B cell (primary cell): ENCODE results near the gene SMTNL1. TPM values are rescaled to one million over a fixed set of nuclear protein-coding genes. Genes with fewer than 3 reads are reported as not detected.

ENCODE experiments used
- ATAC-seq: fragments of 200-7000 bp; cut with Tn5 transposase; one replicate; pipeline ENCODE4 v1.10.0; 2021; ENCODE audit warnings: low read depth, mild to moderate bottlenecking, moderate number of reproducible peaks, moderate library complexity
- CTCF ChIA-PET: fragments of 350-600 bp; sonication (Branson Sonifier 250); formaldehyde crosslinking; loops from one replicate; lab custom pipeline; 2021; ENCODE audit warnings: antibody characterized with exemption, inconsistent platforms; lab: Charles Lee
- POLR2A ChIA-PET: fragments of 350-600 bp; sonication (Branson Sonifier 250); formaldehyde crosslinking; loops from one replicate; lab custom pipeline; 2021; ENCODE audit warnings: antibody characterized with exemption; lab: Charles Lee
- DNase-seq: peaks from one replicate; pipeline ENCODE4 v3.0.0; 2013
- H2AFZ ChIP-seq: 2 replicates; pipeline ENCODE4 v1.6.1; 2012; ENCODE audit warnings: mild to moderate bottlenecking, low read depth, low read length; ENCODE audit not compliant: insufficient read depth, poor library complexity, severe bottlenecking
- H3K27ac ChIP-seq, 2 donors: 1 replicate in 1 of 2; 2 replicates in 1 of 2; pipeline ENCODE4 v1.5.1; 2012 to 2013; ENCODE audit warnings: low read length in 2 of 2, mild to moderate bottlenecking in 2 of 2, moderate library complexity in 1 of 2
- H3K27me3 ChIP-seq, 4 experiments: fragments of 200-600 bp in 1 of 4; sonication (generic) in 1 of 4; replicated peaks in 1 of 4; 1 replicate in 2 of 4; 2 replicates in 2 of 4; pipeline versions ENCODE4 v1.6.1 to v1.7.0; 2013 to 2016; ENCODE audit warnings: low read length in 3 of 4, mild to moderate bottlenecking in 2 of 4, mixed read lengths in 1 of 4, moderate library complexity in 1 of 4; ENCODE audit not compliant: insufficient read depth in 4 of 4, control insufficient read depth in 3 of 4; ENCODE audit errors: control extremely low read depth in 1 of 4
- H3K36me3 ChIP-seq, 2 experiments: replicated peaks in 1 of 2; 1 replicate in 1 of 2; 2 replicates in 1 of 2; pipeline versions ENCODE4 v1.6.1 to v1.7.1; 2013; ENCODE audit warnings: low read length in 1 of 2; ENCODE audit not compliant: insufficient read depth in 2 of 2, control insufficient read depth in 1 of 2; ENCODE audit errors: control extremely low read depth in 1 of 2, extremely low read depth in 1 of 2
- H3K4me1 ChIP-seq, 2 donors: fragments of 200-600 bp in 1 of 2; sonication (generic) in 1 of 2; 1 replicate in 1 of 2; 2 replicates in 1 of 2; pipeline versions ENCODE4 v1.5.1 to v1.6.1; 2013 to 2017; ENCODE audit warnings: low read length in 2 of 2; ENCODE audit not compliant: control insufficient read depth in 2 of 2, insufficient read depth in 2 of 2
- H3K4me2 ChIP-seq: replicated peaks from 2 replicates; pipeline ENCODE3; 2012; ENCODE audit warnings: mild to moderate bottlenecking, low read depth, low read length; ENCODE audit not compliant: poor library complexity, severe bottlenecking
- H3K4me3 ChIP-seq, 5 experiments: fragments of 200-600 bp in 1 of 5; sonication (generic) in 1 of 5; 1 replicate in 3 of 5; 2 replicates in 2 of 5; pipeline versions ENCODE4 v1.5.1 to v1.7.0; 2011 to 2016; ENCODE audit warnings: low read length in 4 of 5, mild to moderate bottlenecking in 4 of 5, low read depth in 2 of 5, control low read depth in 1 of 5, moderate library complexity in 1 of 5; ENCODE audit not compliant: insufficient read depth in 1 of 5; ENCODE audit errors: control extremely low read depth in 1 of 5, extremely low read depth in 1 of 5
- H3K79me2 ChIP-seq: fragments of 200-600 bp; sonication (generic); one replicate; pipeline ENCODE4 v1.6.0; 2016; ENCODE audit warnings: low read length; ENCODE audit not compliant: control insufficient read depth, insufficient read depth
- H3K9ac ChIP-seq: fragments of 200-600 bp; sonication (generic); 2 replicates; pipeline ENCODE4 v1.6.1; 2017; ENCODE audit warnings: mild to moderate bottlenecking, low read length, moderate library complexity
- H3K9me3 ChIP-seq, 3 donors: one replicate each; pipeline versions ENCODE4 v1.6.1 to v1.7.1; 2013; ENCODE audit warnings: low read length in 2 of 3; ENCODE audit not compliant: control insufficient read depth in 2 of 3, insufficient read depth in 1 of 3; ENCODE audit errors: control extremely low read depth in 1 of 3
- H4K20me1 ChIP-seq: 2 replicates; pipeline ENCODE4 v1.6.0; 2012; ENCODE audit warnings: mild to moderate bottlenecking, low read length; ENCODE audit not compliant: insufficient read depth, control insufficient read depth, poor library complexity, severe bottlenecking
- H3K27ac Mint-ChIP-seq: one replicate; pipeline ENCODE4 v1.8.0; 2021; ENCODE audit warnings: mixed read lengths
- H3K27me3 Mint-ChIP-seq: one replicate; pipeline ENCODE4 v1.8.0; 2021; ENCODE audit warnings: mixed read lengths
- H3K4me1 Mint-ChIP-seq: one replicate; pipeline ENCODE4 v1.8.0; 2021; ENCODE audit warnings: mixed read lengths
- H3K4me3 Mint-ChIP-seq: one replicate; pipeline ENCODE4 v1.8.0; 2021; ENCODE audit warnings: mixed read lengths
- H3K9me3 Mint-ChIP-seq: one replicate; pipeline ENCODE4 v1.8.0; 2022; ENCODE audit warnings: mixed read lengths; ENCODE audit not compliant: insufficient read depth
- CTCF ChIP-seq: fragments of 200-600 bp; IDR thresholded peaks from one replicate; pipeline ENCODE4 v1.8.0; 2022; ENCODE audit warnings: antibody characterized with exemption, mild to moderate bottlenecking
- EZH2 ChIP-seq: IDR thresholded peaks from 2 replicates; pipeline ENCODE4 v1.6.1; 2012; ENCODE audit warnings: borderline replicate concordance, low read depth, mild to moderate bottlenecking, moderate library complexity, low read length; ENCODE audit not compliant: insufficient read depth, poor library complexity, severe bottlenecking
- WGBS: methylation state at CpG from one replicate; pipeline ENCODE4 v1.1.5; 2013; ENCODE audit warnings: missing lambda C conversion rate; ENCODE audit not compliant: insufficient coverage; 5-methylcytosine and 5-hydroxymethylcytosine counted together
- intact Hi-C: fragments of 100-400 bp; cut with micrococcal nuclease; formaldehyde crosslinking; loops from one replicate; pipeline ENCODE4 v1.10.0; 2022
- polyA plus RNA-seq: library from polyadenylated mRNA; depleted of rRNA; stranded (reverse); fragments of >200 nt; gene quantifications from 2 replicates; pipeline ENCODE4 v1.2.3, GENCODE V29; 2012
- total RNA-seq, 2 donors: library from RNA; stranded (reverse); fragments of 120-200 nt in 1 of 2; gene quantifications; 1 replicate in 1 of 2; 2 replicates in 1 of 2; pipeline versions ENCODE4 v1.2.3 to v1.2.4, GENCODE V29; 2013 to 2022

The SMTNL1 gene
- total and polyA plus RNA-seq, 2 donors (not counting 1 experiment from before 2014, with no cell fraction given) = not detected

DNA sequence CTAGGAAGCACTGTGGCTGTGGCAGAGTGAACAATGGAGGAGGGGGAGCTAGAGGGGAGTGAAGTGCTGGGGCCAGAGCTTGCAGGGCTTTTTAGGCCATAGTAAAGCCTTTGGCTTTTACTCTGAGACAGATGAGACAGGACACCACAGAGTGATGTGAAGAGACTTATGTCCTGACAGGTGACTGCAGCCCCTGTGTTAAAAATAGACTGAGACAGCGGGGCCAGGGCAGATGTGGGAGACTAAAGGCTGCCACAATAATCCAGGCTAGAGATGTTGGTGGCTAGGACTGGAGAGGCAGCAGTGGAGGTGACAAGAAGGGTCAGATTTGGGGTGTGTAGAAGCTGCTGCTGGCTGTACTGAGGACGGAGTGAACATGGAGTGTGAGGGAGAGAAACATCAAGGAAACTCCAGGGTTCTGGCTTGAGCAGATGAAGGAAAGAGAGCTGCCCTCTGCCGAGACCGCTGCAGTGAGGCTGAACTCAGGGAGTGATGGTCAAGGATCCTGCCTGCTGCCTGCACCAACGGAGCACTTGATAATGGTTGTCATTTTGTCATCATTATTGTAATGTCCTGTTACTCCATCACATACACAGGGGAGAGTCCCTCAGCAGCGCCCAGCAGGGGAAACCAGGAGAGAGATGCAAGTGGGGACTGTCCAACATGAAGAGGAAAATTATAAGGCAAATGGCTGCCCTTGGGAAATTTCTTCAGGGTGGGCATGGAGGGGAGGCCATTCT is 49.3 kb upstream of the SMTNL1 start:
- Histone ChIP-seq H3K4me2 (no peak overlapping the region), H3K4me1 (peaks cover 22 to 25% of the 10 kb centered on the region in 2 donors), H3K9me3 (peaks cover 0 to 4% (median 0%) of the 10 kb centered on the region in 3 donors), H3K27me3 (peaks cover 0 to 7% (median 3%) of the 10 kb centered on the region in 4 experiments), H3K36me3 (no peaks in the 10 kb centered on the region), H2AFZ (no peak overlapping the region), H3K4me3 (no peak overlapping the region), H3K27ac (no peak overlapping the region), H3K79me2 (no peaks in the 10 kb centered on the region), H4K20me1 (no peaks in the 10 kb centered on the region), H3K9ac (no peak overlapping the region)
- no peak for ATAC-seq
- Mint-ChIP-seq H3K27me3 (no peaks in the 10 kb centered on the region), H3K9me3 (no peaks in the 10 kb centered on the region), H3K4me1 (peaks cover 20% of the 10 kb centered on the region), H3K27ac (no peak overlapping the region), H3K4me3 (no peak overlapping the region)
- intact Hi-C loops = no loop called here
- no peak for TF ChIP-seq EZH2
- no peak for TF ChIP-seq CTCF
- 98% methylated on average over 4 of the region's 6 CpGs for WGBS
- ChIA-PET POLR2A (no interaction called here), CTCF (interaction anchor here (12.1 to 12.5 kb wide), 2 partner anchors 31 to 41 kb away, joined by 148 to 355 read pairs; partner anchors contain the start of gene TIMM10)
- no peak for DNase-seq
